GM19467 (cell line): Measurements from ENCODE around the gene TEX19.
"Not testable (repeated sequence)": the region's sequence is repeated elsewhere in the genome, so short reads cannot be mapped to it uniquely, and the experiment has no call there.

Experiments
- ATAC-seq: cut with Tn5 transposase; IDR thresholded peaks from one replicate; pipeline ENCODE4 v1.9.1; 2021; ENCODE audit warnings: mild to moderate bottlenecking, moderate library complexity; ENCODE audit not compliant: unreplicated experiment

TEX19 gene

GRCh38 chr17:82374626-82375331, 15.7 kb downstream of the TEX19 start:
- no peak for ATAC-seq

- ATAC-seq = no peak
Observed at GRCh38 chr17:82375359-82376041, 16.5 kb downstream of the TEX19 start.

DNA sequence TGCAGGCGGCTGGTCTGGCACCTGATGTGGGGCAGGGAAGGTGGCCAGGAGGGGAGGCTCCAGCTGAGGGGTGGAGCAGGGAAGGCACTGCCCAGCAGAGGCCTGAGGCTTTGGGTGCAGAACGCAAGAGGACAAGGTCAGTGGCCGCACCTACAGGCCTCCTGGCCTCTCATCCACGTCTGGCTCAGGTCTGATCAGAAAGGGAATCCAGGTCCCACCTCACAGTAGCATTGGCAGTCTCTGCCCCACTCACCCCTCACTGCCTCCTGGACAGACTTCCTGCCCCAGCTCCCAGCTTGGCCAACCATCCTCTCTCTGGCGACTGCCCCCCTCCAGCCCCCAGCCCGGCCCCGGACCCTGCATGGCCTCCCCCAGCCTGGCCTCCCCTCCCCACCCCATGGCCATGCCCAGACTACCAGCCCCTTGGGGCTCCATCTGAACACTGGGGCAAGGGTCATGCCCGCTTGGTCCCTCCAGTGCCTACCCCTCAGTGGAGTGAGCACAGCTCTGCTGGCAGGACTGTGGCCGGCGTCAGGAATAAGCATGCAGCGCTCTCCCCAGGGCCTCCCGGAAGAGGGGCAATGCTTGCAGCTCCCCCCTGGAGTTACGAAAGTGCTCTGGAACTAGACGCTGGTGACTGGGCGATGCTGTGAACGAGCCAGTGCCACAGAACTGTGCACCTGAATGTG, 17.1 kb downstream of the TEX19 start:
- ATAC-seq = no peak

DNA sequence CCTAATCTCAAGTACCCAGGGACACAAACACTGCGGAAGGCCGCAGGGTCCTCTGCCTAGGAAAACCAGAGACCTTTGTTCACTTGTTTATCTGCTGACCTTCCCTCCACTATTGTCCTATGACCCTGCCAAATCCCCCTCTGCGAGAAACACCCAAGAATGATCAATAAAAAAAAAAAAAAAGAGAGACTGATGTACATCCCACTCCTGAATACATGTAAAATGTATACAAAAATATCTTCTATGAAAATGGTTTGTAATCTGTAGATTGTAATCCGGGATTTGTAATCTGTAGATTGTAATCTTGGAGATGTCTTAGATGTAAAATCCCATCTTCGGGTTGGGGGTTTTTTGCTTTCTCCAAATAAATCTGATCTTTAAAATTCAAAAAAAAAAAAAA, 18.2 kb downstream of the TEX19 start:
- not testable (repeated sequence) for ATAC-seq

DNA sequence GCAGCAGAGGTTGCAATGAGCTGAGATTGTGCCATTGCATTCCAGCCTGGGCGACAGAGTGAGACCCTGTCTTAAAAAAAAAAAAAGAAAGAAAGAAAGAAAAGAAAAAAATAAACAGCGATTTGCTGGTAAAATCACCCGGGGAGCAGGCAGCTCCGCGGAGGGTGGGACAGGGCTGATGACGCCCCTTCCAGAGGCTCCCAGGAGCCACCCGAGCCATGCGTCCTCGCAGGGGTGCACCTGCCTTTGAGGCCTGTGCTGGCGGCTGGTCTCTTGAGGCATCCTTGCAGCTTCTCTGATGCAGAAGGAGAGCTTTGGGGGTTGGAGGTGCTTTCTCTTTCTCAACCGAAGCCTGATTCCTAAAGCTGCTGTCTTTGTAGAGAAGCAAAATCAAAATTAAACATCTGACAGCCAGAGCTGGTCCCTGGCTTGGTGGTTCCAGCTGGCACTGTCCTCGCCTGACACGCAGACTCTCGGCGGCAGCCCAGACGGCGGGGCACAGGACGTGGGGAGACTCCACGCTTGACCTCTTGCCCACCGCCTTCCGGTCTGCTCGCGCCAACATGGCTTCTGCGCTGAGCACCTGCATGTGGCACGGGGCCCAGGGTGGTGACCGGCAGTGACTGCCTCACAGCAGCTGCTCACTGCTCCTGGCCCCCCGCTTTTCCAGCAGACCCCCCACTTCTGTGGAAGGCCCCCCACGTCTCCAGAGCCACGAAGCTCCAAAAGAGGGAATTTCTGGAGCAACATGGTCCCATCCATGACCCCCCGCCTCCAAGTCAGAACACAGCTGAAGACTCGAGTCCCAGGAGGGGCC, 19.1 kb downstream of the TEX19 start:
- no peak for ATAC-seq

GRCh38 chr17:82378741-82379021, 19.6 kb downstream of the TEX19 start:
- no peak for ATAC-seq

- ATAC-seq = no peak
Observed at GRCh38 chr17:82380860-82381702, 22.0 kb downstream of the TEX19 start.

GRCh38 chr17:82381703-82382009, 22.6 kb downstream of the TEX19 start:
- not testable (repeated sequence) for ATAC-seq

GRCh38 chr17:82382220-82382932, 23.3 kb downstream of the TEX19 start:
- ATAC-seq = not testable (repeated sequence)

DNA sequence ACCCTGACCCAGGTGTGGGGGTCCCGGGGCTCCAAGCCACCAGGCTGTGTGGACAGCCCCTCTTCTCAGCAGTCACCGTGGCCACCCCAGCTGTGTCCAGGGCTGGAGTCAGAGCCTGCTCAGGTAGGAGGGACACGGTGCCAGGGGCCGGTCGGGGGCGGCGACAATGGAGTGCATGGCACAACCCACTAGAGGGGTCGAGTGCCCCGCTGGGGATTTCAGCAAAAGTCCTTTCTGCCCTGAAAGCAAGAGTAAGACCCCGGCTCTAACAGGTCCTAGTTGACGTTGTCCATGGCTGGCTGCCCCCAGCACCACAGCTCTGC, 23.8 kb downstream of the TEX19 start:
- no peak for ATAC-seq

- ATAC-seq = no peak
Observed at GRCh38 chr17:82383411-82383810, 24.4 kb downstream of the TEX19 start.

- ATAC-seq = no peak
Observed at GRCh38 chr17:82384051-82384729, 25.1 kb downstream of the TEX19 start.

DNA sequence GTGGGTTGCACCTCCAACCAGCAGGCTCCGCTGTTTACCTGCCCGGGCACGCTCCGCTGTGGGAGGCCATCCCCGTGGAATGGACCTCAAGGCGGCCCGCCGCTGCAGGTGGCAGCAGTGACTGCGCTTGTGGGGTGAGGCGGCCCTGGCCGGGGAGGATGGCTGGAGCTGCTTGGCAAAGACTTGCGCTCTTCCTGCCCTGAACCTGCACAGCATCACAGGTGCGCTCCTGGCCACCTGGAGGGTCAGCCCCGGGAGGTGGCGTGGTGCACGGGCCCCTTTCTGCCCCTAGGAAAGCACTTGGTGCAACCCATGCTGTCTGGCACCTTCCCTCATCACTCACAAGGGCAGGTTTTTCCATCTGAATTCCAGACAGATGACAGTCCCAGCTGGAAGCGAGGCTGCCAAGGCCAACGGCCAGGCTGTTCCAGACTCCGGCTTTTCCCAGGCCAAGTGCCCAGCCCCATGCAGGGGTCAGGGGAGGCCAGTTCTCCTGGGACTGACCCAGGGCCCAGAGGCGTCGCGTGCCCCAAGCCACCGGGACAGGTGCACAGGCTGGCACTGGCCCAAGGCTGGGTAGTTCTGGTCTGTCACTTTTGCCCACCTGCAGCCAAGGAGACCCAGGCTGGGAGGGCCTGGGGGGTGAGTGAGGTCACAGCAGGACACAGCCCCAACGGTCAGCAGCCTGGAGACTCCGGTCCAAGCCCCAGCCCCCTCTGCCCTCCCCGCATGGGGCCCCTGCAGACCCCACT, 25.9 kb downstream of the TEX19 start:
- ATAC-seq = no peak

- ATAC-seq = no peak
Observed at GRCh38 chr17:82385559-82386254, 26.7 kb downstream of the TEX19 start.

GRCh38 chr17:82386255-82386831, 27.3 kb downstream of the TEX19 start:
- no peak for ATAC-seq

GRCh38 chr17:82386881-82387704, 28.0 kb downstream of the TEX19 start:
- ATAC-seq = no peak

DNA sequence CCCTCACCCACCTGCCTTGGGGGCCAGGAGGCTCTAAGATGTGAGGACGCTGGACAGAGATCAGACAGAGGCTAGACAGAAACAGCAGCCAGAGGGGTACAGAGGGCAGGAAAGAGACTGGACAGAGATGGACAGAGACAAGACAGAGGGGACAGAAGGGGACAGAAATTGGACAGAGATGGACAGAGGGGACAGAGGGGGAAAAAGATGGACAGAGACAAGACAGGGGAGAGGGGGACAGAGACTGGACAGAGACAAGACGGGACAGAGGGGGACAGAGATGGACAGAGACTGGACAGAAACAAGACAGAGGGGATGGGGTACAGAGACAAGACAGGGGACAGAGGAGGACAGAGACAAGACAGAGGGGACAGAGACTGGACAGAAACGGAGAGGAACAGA, 28.7 kb downstream of the TEX19 start:
- ATAC-seq = no peak
